Measurements from ENCODE around the gene PPP1R9B. TPM values are rescaled to one million over a fixed set of nuclear protein-coding genes. Genes with fewer than 3 reads are reported as not detected.
A peak's percentile ranks its signal among the peaks of the same experiment; 100 is the strongest.

PPP1R9B gene
- total RNA-seq, 2 donors from 2014 or later = 82.9 to 111 TPM

DNA sequence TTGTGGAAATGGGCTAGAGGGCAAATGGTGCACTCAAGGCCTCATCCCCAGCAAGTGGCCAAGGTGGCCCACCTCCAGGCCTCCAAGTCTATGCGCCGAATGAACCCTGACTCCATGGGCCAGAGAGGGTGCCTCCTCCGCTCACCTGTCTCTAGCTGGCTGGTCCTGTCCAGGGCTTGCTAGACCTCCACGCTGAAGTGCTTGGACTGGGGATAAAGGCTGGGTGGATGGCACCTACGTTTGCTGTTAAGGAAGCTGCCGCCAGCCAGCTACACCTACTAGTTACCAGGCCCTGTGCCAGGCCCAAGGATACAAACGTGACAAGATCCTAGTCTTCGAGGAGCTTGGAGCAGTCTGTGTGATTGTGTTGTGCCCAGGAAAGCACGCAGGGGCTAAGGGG is 14.6 kb upstream of the PPP1R9B start:
- H3K4me3 Mint-ChIP-seq = no peak overlapping the region
- H3K27me3 Mint-ChIP-seq = no peaks in the 10 kb centered on the region
- no peaks in the 10 kb centered on the region for H3K9me3 ChIP-seq (ENCODE audit: control insufficient read depth, low read length, poor library complexity, severe bottlenecking)
- H3K27ac Mint-ChIP-seq = no peak overlapping the region
- no peaks in the 10 kb centered on the region for H3K36me3 Mint-ChIP-seq (ENCODE audit: low read depth)
- H3K4me1 Mint-ChIP-seq = peaks cover 38% of the 10 kb centered on the region
- ATAC-seq (no peak), DNase-seq (no peak)

DNA sequence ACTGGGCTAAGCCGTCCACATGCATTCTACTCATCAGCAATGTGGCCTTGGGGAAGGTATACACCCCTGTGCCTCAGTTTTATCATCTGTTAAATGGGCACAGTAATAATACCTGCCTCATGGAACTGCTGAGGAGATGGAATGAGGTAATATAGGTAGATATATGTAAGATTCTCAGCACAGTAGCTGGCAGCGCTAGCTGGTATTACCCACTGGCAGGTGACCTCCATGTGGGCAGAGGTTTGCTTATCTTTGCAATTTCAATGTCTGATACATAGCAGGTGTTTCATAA is 14.2 kb upstream of the PPP1R9B start:
- DNase-seq (no peak), ATAC-seq (no peak)
- peaks cover 38% of the 10 kb centered on the region for H3K4me1 Mint-ChIP-seq
- no peaks in the 10 kb centered on the region for H3K27me3 Mint-ChIP-seq
- no peaks in the 10 kb centered on the region for H3K9me3 ChIP-seq (ENCODE audit: control insufficient read depth, low read length, poor library complexity, severe bottlenecking)
- H3K27ac Mint-ChIP-seq = no peak overlapping the region
- H3K36me3 Mint-ChIP-seq (ENCODE audit: low read depth) = no peaks in the 10 kb centered on the region
- H3K4me3 Mint-ChIP-seq = no peak overlapping the region

DNA sequence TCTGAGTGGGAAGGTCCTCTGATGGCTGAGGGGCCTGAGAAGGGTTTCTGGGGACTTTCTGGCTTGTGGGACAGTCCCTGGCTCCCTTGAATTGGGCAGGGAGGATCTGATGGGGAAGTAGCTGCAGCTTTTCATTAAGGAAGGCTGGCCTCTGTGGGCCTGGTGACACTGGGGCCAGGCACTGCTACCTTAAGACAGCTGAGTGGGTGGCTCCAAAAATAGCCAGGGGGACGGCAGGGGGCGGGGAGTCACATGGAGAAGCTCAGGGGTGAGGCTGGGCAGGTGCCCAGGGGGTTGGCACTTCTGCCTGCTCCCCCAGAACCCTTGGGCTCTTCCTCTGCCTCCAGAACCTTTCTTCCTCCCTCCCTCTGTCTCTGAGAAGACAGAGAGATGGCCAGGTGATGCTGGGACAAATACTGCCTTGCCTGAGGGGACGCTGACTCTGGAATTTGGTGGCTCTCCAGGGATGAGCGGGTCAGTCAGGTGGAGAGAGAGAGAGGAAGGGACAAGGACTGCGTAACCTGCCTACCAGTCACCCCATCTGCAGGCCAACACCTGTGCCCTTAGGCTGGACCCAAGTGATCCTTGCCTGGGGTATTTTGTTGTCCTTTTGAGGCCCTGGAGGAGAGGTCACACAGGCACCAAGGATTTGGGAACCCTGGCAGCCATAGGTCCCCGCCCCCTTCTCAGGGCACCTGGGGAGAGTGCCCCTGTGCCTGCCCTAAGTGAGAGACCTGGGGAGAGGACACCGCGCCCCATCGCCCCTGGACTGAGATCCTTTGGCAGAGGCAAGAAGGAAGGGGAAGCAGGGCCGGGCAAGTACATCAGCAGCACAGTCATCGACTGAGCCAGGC is 13.6 kb upstream of the PPP1R9B start:
- Mint-ChIP-seq H3K4me1 (peaks cover 34% of the 10 kb centered on the region), H3K4me3 (no peak overlapping the region), H3K36me3 (ENCODE audit: low read depth) (no peaks in the 10 kb centered on the region), H3K27me3 (no peaks in the 10 kb centered on the region), H3K27ac (no peak overlapping the region)
- DNase-seq = no peak
- no peaks in the 10 kb centered on the region for H3K9me3 ChIP-seq (ENCODE audit: control insufficient read depth, low read length, poor library complexity, severe bottlenecking)
- ATAC-seq = no peak

DNA sequence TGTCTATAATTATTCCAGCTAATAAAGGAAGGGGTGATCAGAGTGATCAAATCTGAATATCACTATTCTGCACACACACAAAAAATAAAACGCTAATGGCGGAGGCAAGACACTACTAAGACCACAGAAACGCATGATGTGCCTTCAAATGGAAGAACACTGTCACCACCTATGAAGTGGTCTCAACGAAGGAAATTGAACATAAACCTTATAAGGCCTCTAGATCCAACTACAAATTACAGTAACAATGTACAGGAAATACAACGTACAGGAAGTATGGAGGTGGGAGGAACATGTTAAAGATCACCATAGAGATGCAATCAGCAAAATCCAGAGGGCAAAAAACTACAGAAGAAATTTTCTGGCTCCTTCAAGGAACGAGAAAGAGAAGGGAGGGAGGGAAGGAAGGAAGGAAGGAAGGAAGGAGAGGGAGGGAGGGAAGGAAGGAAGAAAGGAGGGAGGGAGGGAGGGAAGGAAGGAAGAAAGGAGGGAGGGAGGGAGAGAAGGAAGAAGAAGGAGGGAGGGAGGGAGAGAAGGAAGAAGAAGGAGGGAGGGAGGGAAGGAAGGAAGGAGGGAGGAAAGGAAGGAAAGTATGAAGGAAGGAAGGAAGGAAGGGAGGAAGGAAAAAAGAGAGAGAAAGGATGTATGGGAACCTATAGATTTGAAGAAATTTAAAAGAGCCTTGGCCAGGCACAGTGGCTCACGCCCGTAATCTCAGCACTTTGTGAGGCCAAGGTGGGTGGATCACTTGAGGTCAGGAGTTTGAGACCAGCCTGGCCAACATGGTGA is 12.2 kb upstream of the PPP1R9B start:
- no peak for DNase-seq
- H3K9me3 ChIP-seq (ENCODE audit: control insufficient read depth, low read length, poor library complexity, severe bottlenecking) = no peaks in the 10 kb centered on the region
- peak overlapping the region; percentile 2 for H3K4me3 Mint-ChIP-seq
- H3K4me1 Mint-ChIP-seq = peaks cover 32% of the 10 kb centered on the region
- no peaks in the 10 kb centered on the region for H3K36me3 Mint-ChIP-seq (ENCODE audit: low read depth)
- ATAC-seq = no peak
- H3K27ac Mint-ChIP-seq = no peak overlapping the region
- no peaks in the 10 kb centered on the region for H3K27me3 Mint-ChIP-seq

DNA sequence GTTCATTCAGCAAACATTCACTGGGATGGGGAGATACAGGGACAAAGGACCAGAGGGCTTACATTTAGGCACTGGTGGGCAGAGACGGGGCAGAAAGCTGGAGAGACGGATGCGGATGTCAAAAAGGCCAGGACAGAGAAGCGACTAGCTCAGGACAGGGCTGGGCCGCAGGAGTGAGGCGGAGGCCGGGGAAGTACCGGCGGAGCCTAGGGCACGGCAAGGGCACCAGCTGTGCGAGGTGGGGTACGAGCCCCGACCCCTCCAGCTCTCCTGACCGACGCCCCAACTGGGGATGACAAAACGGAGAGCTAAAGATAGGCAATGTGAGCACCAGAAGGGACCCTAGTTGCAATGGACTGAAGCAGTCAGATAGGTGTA is 11.4 kb upstream of the PPP1R9B start:
- Mint-ChIP-seq H3K27me3 (no peaks in the 10 kb centered on the region), H3K4me3 (peak overlapping the region; percentile 85), H3K27ac (peak overlapping the region; percentile 51), H3K4me1 (peaks cover 33% of the 10 kb centered on the region), H3K36me3 (ENCODE audit: low read depth) (no peaks in the 10 kb centered on the region)
- no peaks in the 10 kb centered on the region for H3K9me3 ChIP-seq (ENCODE audit: control insufficient read depth, low read length, poor library complexity, severe bottlenecking)
- no peak for ATAC-seq
- no peak for DNase-seq

DNA sequence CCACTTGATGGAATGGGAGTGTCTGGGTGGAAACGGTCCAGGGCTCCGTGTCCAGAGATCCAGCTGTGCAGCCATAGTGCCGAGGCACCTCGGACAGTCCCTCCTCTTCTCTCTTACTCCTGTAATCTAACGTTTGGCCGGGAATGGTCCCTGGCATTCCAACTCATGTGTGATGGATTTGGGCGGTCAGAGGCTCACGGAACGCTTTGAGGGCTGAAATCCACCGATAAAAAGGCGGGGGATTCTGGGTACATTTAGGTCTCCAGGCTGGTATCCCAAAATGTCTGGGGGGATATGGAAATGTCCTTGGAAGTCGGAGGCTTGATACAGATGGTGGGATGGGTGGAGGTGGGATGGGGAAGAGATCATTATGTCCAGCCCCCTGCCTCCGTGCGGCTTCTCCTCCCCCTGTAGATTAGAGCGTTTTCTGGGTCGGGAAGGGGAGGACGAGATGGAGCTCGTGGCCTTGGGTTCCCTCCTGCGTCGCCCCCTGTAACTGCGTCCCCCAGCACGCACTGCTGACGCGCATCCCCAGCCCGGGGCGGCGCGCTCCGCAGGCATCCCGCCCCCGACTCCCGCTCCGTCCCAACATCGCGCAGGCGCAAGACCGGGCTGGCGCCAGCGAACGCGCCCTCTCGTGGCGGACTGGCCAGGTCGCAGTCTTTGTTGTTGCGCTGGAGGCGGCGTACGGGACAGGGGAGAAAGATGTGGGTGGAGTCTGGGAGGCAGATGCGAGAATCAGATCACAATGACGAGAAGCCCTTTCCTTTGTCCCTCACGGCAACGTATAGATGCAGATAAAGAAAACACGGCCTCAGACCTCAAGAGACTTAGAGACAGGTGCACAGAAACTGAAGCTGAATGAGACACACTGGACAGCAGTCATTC is 10.8 kb upstream of the PPP1R9B start:
- H3K4me3 Mint-ChIP-seq = peak overlapping the region; percentile 85
- no peaks in the 10 kb centered on the region for H3K36me3 Mint-ChIP-seq (ENCODE audit: low read depth)
- peak overlapping the region; percentile 51 for H3K27ac Mint-ChIP-seq
- no peaks in the 10 kb centered on the region for H3K27me3 Mint-ChIP-seq
- ATAC-seq (peak; percentile 98), DNase-seq (peak; percentile 93 to 96 (median 94))
- H3K9me3 ChIP-seq (ENCODE audit: control insufficient read depth, low read length, poor library complexity, severe bottlenecking) = no peaks in the 10 kb centered on the region
- H3K4me1 Mint-ChIP-seq = peaks cover 31% of the 10 kb centered on the region

DNA sequence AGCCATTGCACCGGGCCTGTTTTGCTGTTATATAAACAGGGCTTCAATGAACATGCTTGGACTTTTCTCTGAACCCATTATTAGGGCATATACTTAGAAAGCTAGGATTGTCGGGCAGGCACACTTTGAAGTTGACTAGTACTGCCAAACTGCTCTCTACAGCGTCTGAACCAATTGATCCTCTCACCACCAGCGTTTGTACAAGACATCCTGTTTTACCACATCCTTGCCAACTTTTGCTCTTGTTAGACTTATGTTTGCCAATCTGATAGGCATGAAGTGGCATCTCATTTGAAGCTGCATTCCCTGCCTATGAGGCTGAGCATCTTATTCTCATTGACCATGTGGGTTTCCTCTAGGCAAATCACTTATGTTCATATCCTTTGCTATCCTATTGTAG is 7.4 kb upstream of the PPP1R9B start:
- no peaks in the 10 kb centered on the region for H3K27me3 Mint-ChIP-seq
- no peaks in the 10 kb centered on the region for H3K9me3 ChIP-seq (ENCODE audit: control insufficient read depth, low read length, poor library complexity, severe bottlenecking)
- H3K4me1 Mint-ChIP-seq = peaks cover 27% of the 10 kb centered on the region
- no peak overlapping the region for H3K4me3 Mint-ChIP-seq
- H3K36me3 Mint-ChIP-seq (ENCODE audit: low read depth) = no peaks in the 10 kb centered on the region
- H3K27ac Mint-ChIP-seq = no peak overlapping the region
- no peak for ATAC-seq
- DNase-seq = no peak

DNA sequence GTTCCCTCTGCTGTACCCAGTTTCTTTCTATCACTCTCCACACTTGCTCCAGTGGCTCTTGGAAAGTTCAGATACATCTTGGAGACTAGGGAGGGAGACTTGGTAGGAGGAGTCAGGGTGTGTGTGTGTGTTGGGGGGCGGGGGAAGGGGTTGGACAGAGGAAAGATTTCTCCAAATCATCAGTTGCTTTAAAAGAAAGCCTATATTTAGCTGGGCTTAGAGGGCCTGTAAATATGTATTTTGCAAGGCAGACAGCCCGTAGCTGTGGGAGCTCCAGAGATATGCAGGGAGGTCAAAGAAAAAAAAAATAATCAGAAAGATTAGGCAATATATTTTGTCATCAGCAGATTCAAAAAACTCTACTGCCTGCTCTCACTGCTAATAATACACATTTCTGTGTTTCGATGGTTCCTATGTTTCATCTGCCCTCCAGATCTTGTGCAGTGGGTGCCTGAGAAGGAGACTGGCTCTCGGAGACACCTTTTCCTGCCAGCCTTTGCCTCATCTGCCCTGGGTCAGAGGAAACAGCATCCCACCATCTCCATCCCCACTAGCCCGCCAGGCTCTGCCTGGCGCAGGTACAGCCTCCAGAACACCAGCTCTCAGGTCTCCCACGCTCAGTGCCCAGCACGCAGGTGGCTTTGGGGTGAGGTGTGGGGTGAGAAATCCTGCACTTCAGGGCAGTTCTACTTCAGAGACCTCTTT is 4.8 kb upstream of the PPP1R9B start:
- Mint-ChIP-seq H3K36me3 (ENCODE audit: low read depth) (no peaks in the 10 kb centered on the region), H3K4me1 (peaks cover 18% of the 10 kb centered on the region), H3K27me3 (no peaks in the 10 kb centered on the region), H3K4me3 (no peak overlapping the region), H3K27ac (peak overlapping the region; percentile 29)
- no peaks in the 10 kb centered on the region for H3K9me3 ChIP-seq (ENCODE audit: control insufficient read depth, low read length, poor library complexity, severe bottlenecking)
- DNase-seq (no peak), ATAC-seq (no peak)

DNA sequence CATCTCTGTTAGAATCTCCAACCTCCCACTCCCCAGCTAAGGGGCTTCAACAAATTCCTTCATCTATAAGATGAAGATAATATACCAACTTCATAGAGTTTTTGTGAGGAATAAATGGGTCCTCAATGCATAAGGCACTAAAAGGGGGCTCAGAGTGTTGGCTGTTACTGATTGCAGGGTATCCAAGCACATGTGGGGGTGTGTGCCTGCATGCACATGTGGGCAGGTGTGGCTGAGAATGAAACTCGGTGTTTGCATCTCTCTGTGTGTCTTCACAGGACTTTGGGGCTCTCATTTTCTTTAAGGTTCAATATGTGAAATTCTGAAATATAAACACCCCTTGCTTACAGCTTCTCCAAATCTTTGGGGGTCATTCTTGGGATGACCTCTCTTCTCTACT is 4.1 kb upstream of the PPP1R9B start:
- Mint-ChIP-seq H3K27me3 (no peaks in the 10 kb centered on the region), H3K4me1 (peaks cover 18% of the 10 kb centered on the region), H3K36me3 (ENCODE audit: low read depth) (no peaks in the 10 kb centered on the region), H3K27ac (peak overlapping the region; percentile 29), H3K4me3 (no peak overlapping the region)
- ATAC-seq = no peak
- H3K9me3 ChIP-seq (ENCODE audit: control insufficient read depth, low read length, poor library complexity, severe bottlenecking) = no peaks in the 10 kb centered on the region
- DNase-seq = no peak

DNA sequence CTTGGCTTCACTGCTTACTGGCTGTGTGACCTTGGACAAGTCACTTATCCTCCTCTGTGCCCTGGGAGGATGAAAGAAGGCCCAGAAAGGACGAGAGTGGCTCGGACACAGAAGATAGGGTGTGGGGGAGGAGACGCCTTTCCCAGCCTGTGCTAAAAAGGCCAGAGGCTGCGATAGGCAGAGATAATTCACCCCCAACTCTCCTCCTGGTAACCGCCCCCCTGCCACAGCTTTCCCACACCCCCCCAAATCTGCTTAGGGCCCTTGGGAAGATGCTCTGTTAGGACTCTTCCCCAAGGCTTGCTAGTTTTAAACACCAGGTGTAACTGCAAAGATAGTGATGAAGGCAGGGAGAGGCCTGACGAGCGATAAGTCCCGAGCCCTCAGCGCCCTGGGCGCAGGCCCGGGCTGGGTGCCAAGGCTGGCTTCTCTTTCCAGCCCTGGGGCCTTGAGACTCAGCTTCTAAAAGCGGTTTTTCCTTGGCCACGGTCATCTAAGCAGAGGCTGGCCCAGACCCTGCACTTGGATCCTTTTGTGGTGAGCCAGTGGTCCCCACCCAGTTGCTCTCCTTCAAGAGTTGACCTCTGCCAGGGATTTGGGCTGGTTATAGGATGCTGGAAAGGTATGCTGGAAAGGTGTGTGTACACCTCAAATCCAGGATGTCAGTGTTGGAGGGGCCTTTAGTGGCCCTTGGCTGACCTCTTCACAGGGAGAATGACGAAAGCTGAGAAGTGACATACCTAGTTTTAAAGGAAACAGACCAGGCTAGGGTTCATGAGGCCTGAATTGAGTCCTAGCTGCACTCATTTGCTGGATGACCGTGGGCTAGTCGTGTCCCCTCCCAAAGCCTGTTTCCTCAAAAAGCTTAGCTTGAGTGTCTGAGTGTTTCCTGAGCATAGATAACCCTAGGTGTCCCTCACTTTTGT is 3.4 kb upstream of the PPP1R9B start:
- Mint-ChIP-seq H3K4me1 (peaks cover 18% of the 10 kb centered on the region), H3K27ac (no peak overlapping the region), H3K4me3 (no peak overlapping the region), H3K36me3 (ENCODE audit: low read depth) (no peaks in the 10 kb centered on the region), H3K27me3 (no peaks in the 10 kb centered on the region)
- ATAC-seq (no peak), DNase-seq (no peak)
- H3K9me3 ChIP-seq (ENCODE audit: control insufficient read depth, low read length, poor library complexity, severe bottlenecking) = no peaks in the 10 kb centered on the region

DNA sequence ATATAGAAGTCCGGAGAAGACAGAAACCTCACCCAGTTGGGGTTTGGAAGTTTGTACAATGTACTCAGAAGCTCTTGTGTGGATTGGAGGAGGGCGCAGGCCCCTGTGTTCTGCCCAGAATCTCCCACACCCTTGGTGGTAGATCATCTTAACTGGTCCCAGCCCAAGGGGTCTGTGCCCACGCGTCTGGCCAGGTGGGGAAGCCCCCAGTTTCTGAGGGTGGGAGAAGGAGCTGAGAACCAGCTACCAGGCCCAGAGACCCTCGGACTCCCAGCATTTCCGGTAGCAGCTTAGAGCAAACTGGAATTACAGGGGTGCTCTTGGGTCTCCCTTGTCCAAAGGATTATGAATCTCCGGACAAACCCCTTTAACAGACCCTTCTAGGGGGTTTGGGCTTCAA is 2.3 kb upstream of the PPP1R9B start:
- Mint-ChIP-seq H3K27ac (peak overlapping the region; percentile 84), H3K4me1 (peaks cover 14% of the 10 kb centered on the region), H3K27me3 (no peaks in the 10 kb centered on the region), H3K36me3 (ENCODE audit: low read depth) (no peaks in the 10 kb centered on the region), H3K4me3 (no peak overlapping the region)
- H3K9me3 ChIP-seq (ENCODE audit: control insufficient read depth, low read length, poor library complexity, severe bottlenecking) = no peaks in the 10 kb centered on the region
- no peak for DNase-seq
- no peak for ATAC-seq

DNA sequence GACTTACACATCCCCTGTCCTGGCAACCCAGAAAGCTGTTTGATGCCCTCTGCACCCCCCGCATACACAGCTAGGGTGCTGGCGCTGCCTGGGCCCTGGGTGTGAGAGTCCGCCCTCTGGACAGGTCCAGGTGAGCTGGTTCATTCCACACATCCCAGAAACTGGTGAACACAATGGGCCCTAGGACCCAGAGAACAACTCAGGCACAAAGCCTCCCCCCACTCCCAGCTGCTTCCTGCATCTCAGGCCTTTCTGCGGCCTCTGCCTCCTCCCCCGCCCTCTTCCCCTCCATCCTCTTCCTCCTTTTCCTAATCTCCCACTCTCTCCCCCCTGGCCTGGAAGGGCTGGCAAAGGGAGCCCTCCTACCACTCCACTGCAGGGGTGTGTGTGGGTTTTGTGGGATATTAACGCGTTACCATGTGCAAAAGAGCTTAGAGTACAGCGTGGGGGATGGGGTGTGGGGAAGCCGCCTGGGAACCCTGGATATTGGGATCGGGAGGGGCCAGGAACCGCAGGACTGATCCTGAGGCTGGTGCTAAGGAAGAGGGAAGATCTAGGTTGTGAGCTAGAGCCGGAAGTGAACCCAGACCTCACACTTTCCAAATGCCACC is 1.6 kb upstream of the PPP1R9B start:
- peak; percentile 34 for ATAC-seq
- H3K4me3 Mint-ChIP-seq = peak overlapping the region; percentile 98

More for the DNA sequence above, 1.6 kb upstream of the PPP1R9B start:
- Mint-ChIP-seq H3K27me3 (no peaks in the 10 kb centered on the region), H3K27ac (peak overlapping the region; percentile 84), H3K4me1 (peaks cover 16% of the 10 kb centered on the region), H3K36me3 (ENCODE audit: low read depth) (peaks cover 3% of the 10 kb centered on the region)
- DNase-seq = no peak
- no peaks in the 10 kb centered on the region for H3K9me3 ChIP-seq (ENCODE audit: control insufficient read depth, low read length, poor library complexity, severe bottlenecking)

Measured in T-helper 17 cell (primary cell).